ENCODE results near the gene TMEM240. TPM values are rescaled to one million over a fixed set of nuclear protein-coding genes. Genes with fewer than 3 reads are reported as not detected.
"Not testable (repeated sequence)": the region's sequence is repeated elsewhere in the genome, so short reads cannot be mapped to it uniquely, and the experiment has no call there.

Gene TMEM240
- total and polyA plus RNA-seq, 9 of the 15 experiments (the other 6 are each of a cell fraction or from before 2014, with no cell fraction given), result 0.24 to 2.0 (median 0.69) TPM; not detected in 5

DNA sequence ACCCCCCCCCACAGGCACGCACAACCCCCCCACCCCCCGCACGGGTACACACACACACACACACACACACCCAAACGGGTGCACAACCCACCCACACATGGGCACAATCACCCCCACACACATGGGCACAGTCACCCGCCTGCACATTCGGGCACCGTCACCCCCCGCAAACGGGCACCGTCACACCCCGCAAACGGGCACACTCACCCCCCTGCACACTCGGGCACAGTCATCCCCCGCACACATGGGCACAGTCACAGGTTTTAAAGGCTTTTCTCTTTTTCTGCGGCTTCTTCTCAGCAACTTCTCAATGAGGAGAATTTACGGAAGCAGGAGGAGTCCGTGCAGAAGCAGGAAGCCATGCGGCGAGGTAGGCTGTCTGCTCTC is 21.8 kb downstream of the TMEM240 start:
- FAIRE-seq; in situ Hi-C loops (cut with MboI): not testable (repeated sequence)
- peaks cover 0 to 13% of the 10 kb centered on the region in 2 experiments; a peak in 2 of 5 replicates for H3K4me1 ChIP-seq (replicated peaks in 1 of 2; ENCODE audit: control insufficient read depth in 2 of 2, insufficient read depth in 2 of 2, low read length in 2 of 2)

DNA sequence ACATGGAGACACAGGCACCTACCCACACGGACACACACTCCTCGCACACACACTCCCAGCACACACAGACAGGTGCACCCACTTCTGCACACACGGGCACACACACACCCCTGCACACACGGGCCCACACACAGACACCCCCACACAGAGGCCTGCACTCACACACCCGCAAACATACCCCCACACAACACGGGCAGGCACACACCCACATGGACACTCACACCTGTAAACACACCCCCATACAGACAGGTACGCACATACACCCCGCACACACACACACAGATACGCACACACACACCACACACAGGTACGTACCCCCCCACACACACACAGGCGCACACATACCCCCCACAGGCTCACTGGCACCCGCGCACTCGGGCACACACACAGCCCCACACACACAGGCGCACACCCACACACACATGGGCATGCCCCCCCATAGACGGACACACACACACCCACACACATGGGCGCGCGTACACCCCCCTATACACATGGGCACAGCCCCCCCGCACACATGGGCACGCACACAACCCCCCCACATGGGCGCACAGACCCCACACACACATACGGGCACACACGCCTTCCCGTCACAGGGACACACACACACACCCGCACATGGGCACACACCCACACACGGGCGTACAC is 22.3 kb downstream of the TMEM240 start:
- peaks cover 75% of the 10 kb centered on the region for H3K36me3 ChIP-seq (ENCODE audit: control insufficient read depth, insufficient read depth, low read length)
- no peaks in the 10 kb centered on the region for H4K20me1 ChIP-seq (replicated peaks; ENCODE audit: control insufficient read depth, insufficient read depth, low read length)
- H3K79me2 ChIP-seq (ENCODE audit: control insufficient read depth, insufficient read depth, low read length), result peaks cover 23% of the 10 kb centered on the region
- in situ Hi-C loops (cut with MboI), result no loop called here
- H3K27me3 ChIP-seq (ENCODE audit: control insufficient read depth in 2 of 2, insufficient read depth in 2 of 2, low read length in 2 of 2), result no peaks in the 10 kb centered on the region
- BruUV-seq (replicated peaks), result no TSS peak
- no peak overlapping the region; a peak in 1 of 4 replicates for H3K9ac ChIP-seq (ENCODE audit: insufficient read depth in 1 of 2, low read depth in 2 of 2, low read length in 2 of 2)
- peak in 2 of 4 experiments; percentile 6 to 14 for DNase-seq (ENCODE audit: extremely low read depth in 1 of 4, low spot score in 3 of 4)
- no peaks in the 10 kb centered on the region for H3K9me3 ChIP-seq (replicated peaks; ENCODE audit: control insufficient read depth, insufficient read depth, low read depth, low read length)
- ATAC-seq, result no peak
- intact Hi-C loops (cut with micrococcal nuclease), result loop anchor here (10.0 kb wide), 1 partner anchor 123 kb away; the partner anchor contains the start of gene CCNL2
- 98% methylated on average over 18 of the region's 28 CpGs for WGBS (ENCODE audit: insufficient coverage, low coverage, missing lambda C conversion rate)
- no peak overlapping the region for H3K4me3 ChIP-seq
- H3K9me1 ChIP-seq (ENCODE audit: control insufficient read depth, insufficient read depth, low read length), result no peaks in the 10 kb centered on the region
- H2AFZ ChIP-seq (ENCODE audit: low read depth, low read length), result no peak overlapping the region
- H3K4me2 ChIP-seq (ENCODE audit: insufficient read depth, low read length), result no peak overlapping the region
- ChIA-PET POLR2A (no interaction called here), CTCF (ENCODE audit: low intra/inter-chr PET ratio) (no interaction called here)
- H3K27ac ChIP-seq (ENCODE audit: extremely low read depth, low read depth, low read length), result no peak overlapping the region
- no peak for FAIRE-seq
- peaks cover 0 to 17% of the 10 kb centered on the region in 2 experiments; a peak in 2 of 5 replicates for H3K4me1 ChIP-seq (replicated peaks in 1 of 2; ENCODE audit: control insufficient read depth in 2 of 2, insufficient read depth in 2 of 2, low read length in 2 of 2)
- no peak for TF ChIP-seq ATF7 (IDR thresholded peaks at IDR 0.05)
- no peak for TF ChIP-seq ELF1 (tag; IDR thresholded peaks at IDR 0.05)
- no peak for TF ChIP-seq SIN3B (IDR thresholded peaks at IDR 0.05; ENCODE audit: low read depth)
- TF ChIP-seq MEF2A (IDR thresholded peaks at IDR 0.05; ENCODE audit: control insufficient read depth, low read depth, low read length), result no peak
- no peak for TF ChIP-seq FOXJ2 (tag; IDR thresholded peaks at IDR 0.05)
- no peak for TF ChIP-seq TBL1XR1 (IDR thresholded peaks at IDR 0.05; ENCODE audit: low read length in 2 of 2)
- no peak for TF ChIP-seq C11orf30 (IDR thresholded peaks at IDR 0.05; ENCODE audit: low read depth)
- TF ChIP-seq HNRNPL (IDR thresholded peaks at IDR 0.05; ENCODE audit: low read depth, low read length), result peak; percentile 83
- no peak for TF ChIP-seq HDAC1 (IDR thresholded peaks at IDR 0.05)
- TF ChIP-seq EGR1 (conservative IDR thresholded peaks at IDR 0.05), result 0 out of 2 replicates have a peak, but pooled peaks have one; percentile 4
- TF ChIP-seq POLR2A (conservative IDR thresholded peaks at IDR 0.05), result peak; percentile 49; the same call in 1 of the 2 replicates
- no peak for TF ChIP-seq ZNF76 (CRISPR knock-in tag; IDR thresholded peaks at IDR 0.05; ENCODE audit: borderline replicate concordance)
- TF ChIP-seq RBFOX2 (IDR thresholded peaks at IDR 0.05; ENCODE audit: low read depth, low read length), result no peak; the same call in 1 of the 2 replicates
- TF ChIP-seq, protein P1, sequence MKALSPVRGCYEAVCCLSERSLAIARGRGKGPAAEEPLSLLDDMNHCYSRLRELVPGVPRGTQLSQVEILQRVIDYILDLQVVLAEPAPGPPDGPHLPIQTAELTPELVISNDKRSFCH (CRISPR knock-in tag; IDR thresholded peaks at IDR 0.05), result no peak
- TF ChIP-seq, protein P1 (tag; IDR thresholded peaks at IDR 0.05), result no peak
- TF ChIP-seq POLR2G (IDR thresholded peaks at IDR 0.05; ENCODE audit: low read depth, low read length), result peak; percentile 36; the same call in 1 of the 2 replicates
- no peak for TF ChIP-seq NR2C2 (CRISPR knock-in tag; IDR thresholded peaks at IDR 0.05)
- no peak for TF ChIP-seq NR2C2 (tag; IDR thresholded peaks at IDR 0.05)

More for the DNA sequence above, 21.8 kb downstream of the TMEM240 start:
- CTCF ChIA-PET (ENCODE audit: low intra/inter-chr PET ratio); H3K9me1 ChIP-seq (ENCODE audit: control insufficient read depth, insufficient read depth, low read length); H3K4me2 ChIP-seq (ENCODE audit: insufficient read depth, low read length); H2AFZ ChIP-seq (ENCODE audit: low read depth, low read length); H4K20me1 ChIP-seq (replicated peaks; ENCODE audit: control insufficient read depth, insufficient read depth, low read length); H3K27me3 ChIP-seq (ENCODE audit: control insufficient read depth in 2 of 2, insufficient read depth in 2 of 2, low read length in 2 of 2); H3K27ac ChIP-seq (ENCODE audit: extremely low read depth, low read depth, low read length); H3K9me3 ChIP-seq (replicated peaks; ENCODE audit: control insufficient read depth, insufficient read depth, low read depth, low read length); H3K4me3 ChIP-seq; ATAC-seq; BruUV-seq (replicated peaks); H3K9ac ChIP-seq (ENCODE audit: insufficient read depth in 1 of 2, low read depth in 2 of 2, low read length in 2 of 2); POLR2A ChIA-PET: not testable (repeated sequence)
- Histone ChIP-seq H3K36me3 (ENCODE audit: control insufficient read depth, insufficient read depth, low read length) (peaks cover 80% of the 10 kb centered on the region), H3K79me2 (ENCODE audit: control insufficient read depth, insufficient read depth, low read length) (peaks cover 20% of the 10 kb centered on the region)
- 93% methylated on average over 11 of the region's 19 CpGs for WGBS (ENCODE audit: insufficient coverage, low coverage, missing lambda C conversion rate)
- intact Hi-C loops (cut with micrococcal nuclease), result loop anchor here (10.0 kb wide), 1 partner anchor 124 kb away; the partner anchor contains the start of gene CCNL2
- peak in 2 of 4 experiments; percentile 10 to 17 for DNase-seq (ENCODE audit: extremely low read depth in 1 of 4, low spot score in 3 of 4)
